NB4 (cell line): ENCODE measurements around the gene CYCS.
A peak's percentile ranks its signal among the peaks of the same experiment; 100 is the strongest.

Source experiments
- DNase-seq: peaks from one replicate; pipeline ENCODE4 v3.0.0; 2010; ENCODE audit warnings: low read depth
- H3K4me3 ChIP-seq: one replicate; pipeline ENCODE4 v1.5.1; 2011; ENCODE audit warnings: mild to moderate bottlenecking, low read depth, low read length, moderate library complexity
- CTCF ChIP-seq: IDR thresholded peaks from one replicate; pipeline ENCODE4 v1.5.1; 2012; ENCODE audit warnings: low read depth, low read length
- MYC ChIP-seq: IDR thresholded peaks from 2 replicates; pipeline ENCODE4 v1.6.1; 2011; ENCODE audit warnings: low read depth, low read length
- POLR2A ChIP-seq: IDR thresholded peaks from 2 replicates; pipeline ENCODE4 v1.6.1; 2011; ENCODE audit warnings: mild to moderate bottlenecking; ENCODE audit not compliant: insufficient read length; ENCODE audit errors: extremely low read depth
- TF ChIP-seq, protein P1 (sequence below): IDR thresholded peaks from 2 replicates; pipeline ENCODE4 v1.6.1; 2011; ENCODE audit warnings: low read depth, low read length

The CYCS gene

DNA sequence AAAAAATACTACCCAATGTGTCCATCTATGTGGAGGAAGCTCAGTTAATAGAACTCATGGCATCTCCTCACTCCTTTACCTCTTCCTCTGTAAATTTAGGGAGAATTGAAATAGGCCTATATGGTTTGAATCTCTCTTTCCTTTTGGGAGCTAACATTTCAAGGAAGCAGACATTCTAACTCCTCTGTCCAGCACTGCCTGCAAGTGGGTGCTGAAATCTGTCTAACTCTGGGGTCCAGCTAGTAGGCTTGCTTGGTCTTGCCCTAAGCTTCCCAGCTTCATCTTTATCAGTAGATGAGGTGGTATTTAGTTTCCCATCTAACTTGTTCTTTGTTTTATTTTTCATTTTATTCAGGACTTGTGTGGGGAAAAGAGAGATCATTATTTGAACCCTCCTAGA, 23.2 kb downstream of the CYCS start:
- TF ChIP-seq MYC (no peak), POLR2A (no peak), CTCF (no peak)
- TF ChIP-seq, protein P1, sequence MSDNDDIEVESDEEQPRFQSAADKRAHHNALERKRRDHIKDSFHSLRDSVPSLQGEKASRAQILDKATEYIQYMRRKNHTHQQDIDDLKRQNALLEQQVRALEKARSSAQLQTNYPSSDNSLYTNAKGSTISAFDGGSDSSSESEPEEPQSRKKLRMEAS: no peak
- DNase-seq: no peak
- no peak overlapping the region for H3K4me3 ChIP-seq

DNA sequence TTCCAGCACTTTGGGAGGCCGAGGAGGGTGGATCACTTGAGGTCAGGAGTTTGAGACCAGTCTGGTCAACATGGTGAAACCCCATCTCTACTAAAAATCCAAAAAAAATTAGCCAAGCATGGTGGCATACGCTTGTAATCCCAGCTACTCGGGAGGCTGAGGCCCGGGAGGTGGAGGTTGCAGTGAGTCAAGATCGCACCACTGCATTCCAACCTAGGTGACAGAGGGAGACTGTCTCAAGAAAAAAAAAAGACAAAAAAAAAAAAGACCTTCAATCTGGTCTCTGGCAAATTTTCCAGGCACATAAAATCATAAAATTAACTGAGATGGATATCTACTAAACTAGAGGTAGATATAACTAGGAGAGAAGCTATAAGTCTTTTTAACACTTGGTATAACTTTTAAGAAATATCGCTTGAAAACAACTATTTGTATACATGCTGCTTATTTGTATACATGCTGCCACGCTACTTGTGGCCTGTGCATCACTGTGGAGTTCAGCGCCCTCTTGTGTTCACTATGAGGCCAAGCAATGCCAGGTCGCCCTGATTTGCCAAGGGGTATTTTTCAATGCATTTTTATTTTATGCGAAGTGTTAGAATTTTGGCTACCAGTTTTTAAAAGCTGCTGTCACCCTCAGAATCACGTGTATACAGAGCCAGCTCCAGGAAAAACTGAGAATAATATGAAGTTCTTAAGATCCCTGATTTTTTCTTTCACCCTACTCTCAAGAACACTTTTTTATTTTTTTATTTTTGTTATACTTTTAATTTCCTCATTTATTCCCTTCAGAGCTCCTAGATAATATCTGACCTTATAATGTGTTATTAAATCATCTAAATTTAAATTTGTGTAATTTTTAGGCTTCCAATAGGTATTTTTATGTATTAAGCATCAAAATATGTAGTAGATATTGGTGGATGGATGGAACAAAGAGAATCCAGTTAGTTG, 26.7 kb downstream of the CYCS start:
- DNase-seq: peak; percentile 82
- peak; percentile 86 for TF ChIP-seq MYC
- TF ChIP-seq, protein P1: peak; percentile 81
- no peak for TF ChIP-seq POLR2A
- peak; percentile 97 for TF ChIP-seq CTCF

GRCh38 chr7:25095516-25096345, 29.3 kb downstream of the CYCS start:
- H3K4me3 ChIP-seq: no peak overlapping the region
- TF ChIP-seq, protein P1: no peak
- TF ChIP-seq MYC (no peak), POLR2A (no peak), CTCF (no peak)
- DNase-seq: no peak

More for the DNA sequence above, 26.7 kb downstream of the CYCS start:
- H3K4me3 ChIP-seq: no peak overlapping the region

GRCh38 chr7:25093268-25093826, 31.7 kb downstream of the CYCS start:
- H3K4me3 ChIP-seq: no peak overlapping the region
- TF ChIP-seq MYC (peak; percentile 62), POLR2A (no peak), CTCF (peak; percentile 97)
- TF ChIP-seq, protein P1: peak; percentile 53; the same call in 1 of the 2 replicates
- DNase-seq: peak; percentile 82

GRCh38 chr7:25091779-25092178, 33.3 kb downstream of the CYCS start:
- no peak overlapping the region for H3K4me3 ChIP-seq
- no peak for DNase-seq
- TF ChIP-seq, protein P1: no peak
- TF ChIP-seq MYC (no peak), CTCF (no peak), POLR2A (no peak)
